ENCODE data around the gene PLIN5. TPM values are rescaled to one million over a fixed set of nuclear protein-coding genes. Genes with fewer than 3 reads are reported as not detected.

PLIN5 gene
- total and polyA plus RNA-seq, 2 of the 8 experiments (the other 6 are each of a cell fraction or from before 2014, with no cell fraction given) = 2.0 to 2.5 TPM

- Histone ChIP-seq H2AFZ (ENCODE audit: low read length) (no peak overlapping the region), H3K18ac (ENCODE audit: extremely low read depth, low read length) (no peak overlapping the region), H4K8ac (ENCODE audit: extremely low read depth, insufficient read depth, low read length) (no peak overlapping the region), H3K23me2 (ENCODE audit: low read depth, low read length) (peaks cover 10% of the 10 kb centered on the region; the same call in 1 of the 2 replicates), H2BK20ac (ENCODE audit: low read length) (no peak overlapping the region), H2AK5ac (ENCODE audit: low read depth, low read length) (no peak overlapping the region), H3K23ac (ENCODE audit: insufficient read length) (no peak overlapping the region), H4K20me1 (replicated peaks in 1 of 2; ENCODE audit: control insufficient read depth in 1 of 2, insufficient read depth in 2 of 2, low read length in 2 of 2) (peaks cover 18 to 33% of the 10 kb centered on the region in 2 experiments), H3K4ac (replicated peaks; ENCODE audit: insufficient read length, low read depth, low read length) (no peak overlapping the region), H3K9me3 (ENCODE audit: insufficient read depth in 2 of 2, low read depth in 1 of 2, low read length in 1 of 2) (no peaks in the 10 kb centered on the region), H2BK120ac (replicated peaks; ENCODE audit: low read depth, low read length) (no peak overlapping the region), H3K36me3 (ENCODE audit: control insufficient read depth in 2 of 4, insufficient read depth in 4 of 4, low read length in 3 of 4) (peaks cover 9 to 40% (median 32%) of the 10 kb centered on the region in 4 experiments; a peak in 6 of 8 replicates), H3K14ac (ENCODE audit: insufficient read length) (no peak overlapping the region), H3K4me2 (ENCODE audit: insufficient read depth in 1 of 2, low read depth in 2 of 2, low read length in 2 of 2) (no peak overlapping the region), H3K79me2 (ENCODE audit: control insufficient read depth in 1 of 2, insufficient read depth in 2 of 2, low read length in 2 of 2) (no peaks in the 10 kb centered on the region), H2BK5ac (ENCODE audit: low read depth, low read length) (no peak overlapping the region), H3K27ac (ENCODE audit: low read depth, low read length) (no peak overlapping the region), H3K9ac (replicated peaks in 1 of 4; ENCODE audit: extremely low read depth in 1 of 4, low read depth in 3 of 4, low read length in 3 of 4) (no peak overlapping the region), H4K91ac (replicated peaks; ENCODE audit: insufficient read length, low read length) (no peak overlapping the region), H2BK12ac (ENCODE audit: low read depth, low read length) (no peak overlapping the region), H3K4me3 (ENCODE audit: extremely low read depth in 1 of 4, insufficient read depth in 2 of 4, low read depth in 3 of 4, low read length in 4 of 4) (no peak overlapping the region), H3K79me1 (ENCODE audit: low read depth, low read length) (peaks cover 2% of the 10 kb centered on the region; the same call in 1 of the 2 replicates), H4K5ac (ENCODE audit: insufficient read length, low read depth, low read length) (no peak overlapping the region), H3K27me3 (replicated peaks in 1 of 4; ENCODE audit: control insufficient read depth in 3 of 4, extremely low read depth in 1 of 4, insufficient read depth in 3 of 4, low read length in 3 of 4) (no peaks in the 10 kb centered on the region), H3K56ac (replicated peaks; ENCODE audit: insufficient read length, low read depth, low read length) (no peak overlapping the region), H3K4me1 (replicated peaks in 1 of 4; ENCODE audit: control insufficient read depth in 3 of 4, insufficient read depth in 4 of 4, low read length in 3 of 4) (peaks cover 0 to 7% (median 3%) of the 10 kb centered on the region in 4 experiments; a peak in 4 of 7 replicates), H2BK15ac (ENCODE audit: low read length) (no peak overlapping the region)
- DNase-seq (ENCODE audit: low read depth in 1 of 2, low spot score in 2 of 2) = no peak
- CTCF ChIA-PET (ENCODE audit: partially characterized antibody) = interaction anchor here (0.9 to 3.7 kb wide), 4 partner anchors 13 to 78 kb away, joined by 3 to 14 read pairs (median 5); no protein-coding TSS in a partner anchor
- no peak for FAIRE-seq
- WGBS, 2 experiments (ENCODE audit: extremely low coverage in 1 of 2, insufficient coverage in 1 of 2, insufficient read length in 1 of 2, insufficient replicate concordance in 2 of 2, low coverage in 1 of 2, low lambda C conversion rate in 2 of 2, missing lambda C conversion rate in 1 of 2) = 93% methylated on average over 7 of the region's 7 CpGs; no CpG with 5 or more reads in 1 of the 2 experiments
- POLR2A ChIA-PET (ENCODE audit: partially characterized antibody) = no interaction called here
- no peak for TF ChIP-seq NANOG (IDR thresholded peaks at IDR 0.05; ENCODE audit: insufficient read depth, low read depth, low read length, poor library complexity, severe bottlenecking)
- TF ChIP-seq SP4 (IDR thresholded peaks at IDR 0.05; ENCODE audit: low read length) = no peak
- TF ChIP-seq ATF3 (IDR thresholded peaks at IDR 0.05; ENCODE audit: insufficient read depth, low read depth, low read length) = no peak
- TF ChIP-seq E2F6 (IDR thresholded peaks at IDR 0.05) = no peak
- TF ChIP-seq ZNF274 (IDR thresholded peaks at IDR 0.05; ENCODE audit: borderline replicate concordance, extremely low read depth, low read length) = no peak
- no peak for TF ChIP-seq RXRA (IDR thresholded peaks at IDR 0.05; ENCODE audit: insufficient read depth, low read depth, low read length)
These were observed 19.7 kb upstream of the PLIN5 start for GRCh38 chr19:4554717-4555116.
